ENCODE data around the gene NEURL1.

- no peak for TF ChIP-seq CTCF (IDR thresholded peaks at IDR 0.05; ENCODE audit: poor library complexity)
- no peak for TF ChIP-seq EZH2phosphoT487 (IDR thresholded peaks at IDR 0.05; ENCODE audit: low read depth, severe bottlenecking, unreplicated experiment)
Measured at GRCh38 chr10:103614306-103615158, 121.0 kb downstream of the NEURL1 start.

All from hepatocyte (in vitro differentiated cells).